T-helper 2 cell treated with Interferon-gamma antibody and Interleukin-4, amounts not matched to agents 5 μg/mL and 100 μg/mL, for 36 hours (primary cell): ENCODE data around the gene DMXL1.

Experiments
- DNase-seq: peaks from one replicate; pipeline ENCODE4 v3.0.0; 2021; ENCODE audit warnings: low spot score
- H3K27ac Mint-ChIP-seq: one replicate; pipeline ENCODE4 v1.8.0; 2021; ENCODE audit warnings: mild to moderate bottlenecking, mixed read lengths
- H3K27me3 Mint-ChIP-seq: one replicate; pipeline ENCODE4 v1.8.0; 2021; ENCODE audit warnings: low read depth, mixed read lengths
- H3K36me3 Mint-ChIP-seq: one replicate; pipeline ENCODE4 v1.8.0; 2021; ENCODE audit warnings: low read depth, mixed read lengths
- H3K4me1 Mint-ChIP-seq: one replicate; pipeline ENCODE4 v1.8.0; 2021; ENCODE audit warnings: low read depth, mixed read lengths
- H3K4me3 Mint-ChIP-seq: one replicate; pipeline ENCODE4 v1.8.0; 2022; ENCODE audit warnings: mild to moderate bottlenecking, moderate library complexity, mixed read lengths
- H3K9me3 Mint-ChIP-seq: one replicate; pipeline ENCODE4 v1.8.0; 2021; ENCODE audit warnings: mixed read lengths

DMXL1 gene

DNA sequence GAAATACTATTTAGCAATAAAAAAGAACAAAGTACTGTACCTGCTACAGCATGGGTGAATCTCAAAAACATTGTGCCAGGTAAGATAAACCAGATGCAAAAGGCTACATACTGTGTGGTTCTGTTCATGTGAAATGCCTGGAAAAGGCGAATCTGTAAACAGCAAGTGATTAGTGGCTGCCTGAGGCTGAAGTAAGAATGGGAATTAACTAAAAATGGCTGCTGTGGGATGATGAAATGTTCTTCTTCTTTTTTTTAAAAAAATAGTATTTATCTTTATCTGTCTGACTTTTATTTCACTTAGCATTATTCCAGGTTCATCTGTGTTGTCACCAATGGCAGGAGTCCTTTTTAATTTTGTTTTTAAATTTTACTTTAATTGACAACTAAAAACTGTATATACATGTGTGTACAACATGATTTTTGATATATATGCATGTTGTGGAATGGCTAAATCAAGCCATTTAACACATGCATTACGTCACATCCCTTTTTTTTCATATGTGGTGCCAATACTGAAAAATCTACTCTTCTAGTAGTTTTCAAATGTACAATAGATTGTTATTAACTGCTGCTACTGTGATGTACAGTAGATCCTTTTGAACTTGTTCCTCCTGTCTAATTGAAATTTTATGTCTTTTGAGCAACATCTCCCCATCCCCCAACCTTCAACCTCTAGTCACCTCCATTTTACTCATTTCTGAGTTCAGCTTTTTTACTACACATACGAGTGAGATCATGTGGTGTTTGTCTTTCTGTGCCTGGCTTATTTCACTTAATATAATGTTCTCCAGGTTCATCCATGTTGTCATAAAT, 222.0 kb downstream of the DMXL1 start:
- Mint-ChIP-seq H3K27me3 (no peaks in the 10 kb centered on the region), H3K4me1 (peaks cover 52% of the 10 kb centered on the region), H3K9me3 (peaks cover 9% of the 10 kb centered on the region), H3K4me3 (no peak overlapping the region), H3K36me3 (peaks cover 62% of the 10 kb centered on the region), H3K27ac (no peak overlapping the region)
- no peak for DNase-seq

DNA sequence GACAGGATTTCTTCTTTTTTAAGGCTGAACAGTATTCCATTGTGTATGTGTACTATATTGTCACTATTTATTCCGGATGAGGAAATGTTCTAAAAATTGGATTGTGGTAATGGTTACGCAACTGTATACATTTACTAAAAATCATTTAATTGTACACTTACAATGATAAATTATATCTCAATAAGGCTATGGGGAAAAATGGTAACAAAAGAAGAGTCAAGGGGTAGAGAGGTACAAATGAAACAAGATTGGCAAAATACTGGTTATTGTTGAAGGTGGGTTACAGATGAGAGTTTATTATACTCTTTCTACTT, 222.6 kb downstream of the DMXL1 start:
- DNase-seq, result no peak
- peaks cover 9% of the 10 kb centered on the region for H3K9me3 Mint-ChIP-seq
- peaks cover 61% of the 10 kb centered on the region for H3K36me3 Mint-ChIP-seq
- H3K27me3 Mint-ChIP-seq, result no peaks in the 10 kb centered on the region
- H3K4me1 Mint-ChIP-seq, result peaks cover 49% of the 10 kb centered on the region
- H3K27ac Mint-ChIP-seq, result no peak overlapping the region
- H3K4me3 Mint-ChIP-seq, result no peak overlapping the region
